SHP77 treated with DMSO at 0.1 percent for 48 hours (cell line): ENCODE measurements around the gene EGFLAM.
A peak's percentile ranks its signal among the peaks of the same experiment; 100 is the strongest.
"Not testable (repeated sequence)": the region's sequence is repeated elsewhere in the genome, so short reads cannot be mapped to it uniquely, and the experiment has no call there.

ENCODE experiments used
- DNase-seq: peaks from one replicate; lab custom pipeline; 2025; lab: John Stamatoyannopoulos, UW

Gene EGFLAM

GRCh38 chr5:38329132-38329715 lies 70.9 kb downstream of the EGFLAM start:
- DNase-seq, result no peak

GRCh38 chr5:38330207-38330606 lies 71.8 kb downstream of the EGFLAM start:
- DNase-seq, result no peak

- DNase-seq, result no peak
Observed at GRCh38 chr5:38331831-38332230, 73.5 kb downstream of the EGFLAM start.

- DNase-seq, result not testable (repeated sequence)
Observed at GRCh38 chr5:38333181-38333580, 74.8 kb downstream of the EGFLAM start.

GRCh38 chr5:38338455-38338854 lies 80.1 kb downstream of the EGFLAM start:
- no peak for DNase-seq

GRCh38 chr5:38339446-38339845 lies 81.1 kb downstream of the EGFLAM start:
- no peak for DNase-seq

GRCh38 chr5:38341056-38341455 lies 82.7 kb downstream of the EGFLAM start:
- no peak for DNase-seq

- DNase-seq, result no peak
Observed at GRCh38 chr5:38341641-38342040, 83.3 kb downstream of the EGFLAM start.

- DNase-seq, result no peak
Observed at GRCh38 chr5:38342261-38342660, 83.9 kb downstream of the EGFLAM start.

GRCh38 chr5:38344891-38345290 lies 86.5 kb downstream of the EGFLAM start:
- no peak for DNase-seq

- no peak for DNase-seq
Observed at GRCh38 chr5:38346593-38346992, 88.2 kb downstream of the EGFLAM start.

GRCh38 chr5:38347040-38347763 lies 88.8 kb downstream of the EGFLAM start:
- no peak for DNase-seq

GRCh38 chr5:38347896-38348295 lies 89.5 kb downstream of the EGFLAM start:
- DNase-seq, result no peak

GRCh38 chr5:38360323-38361061 lies 102.1 kb downstream of the EGFLAM start:
- DNase-seq, result no peak

- no peak for DNase-seq
Observed at GRCh38 chr5:38362713-38363112, 104.4 kb downstream of the EGFLAM start.

GRCh38 chr5:38364825-38365224 lies 106.5 kb downstream of the EGFLAM start:
- DNase-seq, result no peak

GRCh38 chr5:38367410-38367809 lies 109.1 kb downstream of the EGFLAM start:
- DNase-seq, result no peak

- DNase-seq, result no peak
Observed at GRCh38 chr5:38367966-38368365, 109.6 kb downstream of the EGFLAM start.

GRCh38 chr5:38369692-38370091 lies 111.3 kb downstream of the EGFLAM start:
- DNase-seq, result no peak

- no peak for DNase-seq
Observed at GRCh38 chr5:38370358-38371100, 112.2 kb downstream of the EGFLAM start.

GRCh38 chr5:38371596-38371995 lies 113.2 kb downstream of the EGFLAM start:
- no peak for DNase-seq

GRCh38 chr5:38373743-38374142 lies 115.4 kb downstream of the EGFLAM start:
- peak; percentile 73 for DNase-seq
